Measurements from ENCODE around the gene MCAT.

DNA sequence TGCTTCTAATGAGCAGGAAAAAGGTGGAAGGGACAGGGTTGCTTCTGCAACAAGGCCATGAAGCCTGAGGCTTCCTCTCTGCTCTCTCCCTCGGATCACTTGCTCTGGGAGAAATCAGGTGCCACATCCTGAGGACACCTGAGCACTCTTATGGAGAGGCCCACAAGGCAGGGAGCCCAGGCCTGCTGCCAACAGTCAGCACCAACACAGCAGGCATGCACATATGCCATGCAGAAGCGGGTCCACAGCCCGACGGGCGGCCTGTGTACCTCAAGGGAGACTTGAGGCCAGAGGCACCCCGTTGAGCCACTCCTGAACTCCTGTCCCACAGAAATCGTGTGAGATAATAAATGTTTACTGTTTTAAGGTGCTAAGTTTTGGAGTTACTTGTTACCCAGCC lies 34.3 kb upstream of the MCAT start:
- TF ChIP-seq, protein P1, sequence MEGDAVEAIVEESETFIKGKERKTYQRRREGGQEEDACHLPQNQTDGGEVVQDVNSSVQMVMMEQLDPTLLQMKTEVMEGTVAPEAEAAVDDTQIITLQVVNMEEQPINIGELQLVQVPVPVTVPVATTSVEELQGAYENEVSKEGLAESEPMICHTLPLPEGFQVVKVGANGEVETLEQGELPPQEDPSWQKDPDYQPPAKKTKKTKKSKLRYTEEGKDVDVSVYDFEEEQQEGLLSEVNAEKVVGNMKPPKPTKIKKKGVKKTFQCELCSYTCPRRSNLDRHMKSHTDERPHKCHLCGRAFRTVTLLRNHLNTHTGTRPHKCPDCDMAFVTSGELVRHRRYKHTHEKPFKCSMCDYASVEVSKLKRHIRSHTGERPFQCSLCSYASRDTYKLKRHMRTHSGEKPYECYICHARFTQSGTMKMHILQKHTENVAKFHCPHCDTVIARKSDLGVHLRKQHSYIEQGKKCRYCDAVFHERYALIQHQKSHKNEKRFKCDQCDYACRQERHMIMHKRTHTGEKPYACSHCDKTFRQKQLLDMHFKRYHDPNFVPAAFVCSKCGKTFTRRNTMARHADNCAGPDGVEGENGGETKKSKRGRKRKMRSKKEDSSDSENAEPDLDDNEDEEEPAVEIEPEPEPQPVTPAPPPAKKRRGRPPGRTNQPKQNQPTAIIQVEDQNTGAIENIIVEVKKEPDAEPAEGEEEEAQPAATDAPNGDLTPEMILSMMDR (optimal IDR thresholded peaks at IDR 0.05 in 1 of 3, IDR thresholded peaks at IDR 0.05 in 1 of 3, conservative IDR thresholded peaks at IDR 0.05 in 1 of 3; ENCODE audit: extremely low read depth in 1 of 3, insufficient read depth in 2 of 3, low read length in 3 of 3): no peak
- no peak for TF ChIP-seq EZH2 (IDR thresholded peaks at IDR 0.05; ENCODE audit: low read length)
